Activated CD8-positive, alpha-beta memory T cell treated with anti-CD3 and anti-CD28 coated beads, Interleukin-2, amount 50 U/mL, for 4 hours (primary cell): ENCODE data around the gene IDH3G.
A peak's percentile ranks its signal among the peaks of the same experiment; 100 is the strongest.

Experiments
- DNase-seq: peaks from one replicate; pipeline ENCODE4 v3.0.0-alpha.2; 2020

The IDH3G gene

GRCh38 chrX:153784325-153784967 is 9.7 kb downstream of the IDH3G start:
- DNase-seq, result no peak

GRCh38 chrX:153783378-153784013 is 10.7 kb downstream of the IDH3G start:
- no peak for DNase-seq

- no peak for DNase-seq
These were observed 11.3 kb downstream of the IDH3G start for GRCh38 chrX:153782871-153783270.

GRCh38 chrX:153782313-153782712 is 11.9 kb downstream of the IDH3G start:
- no peak for DNase-seq

- DNase-seq, result no peak
These were observed 12.6 kb downstream of the IDH3G start for GRCh38 chrX:153781428-153782047.

GRCh38 chrX:153780678-153781427 is 13.3 kb downstream of the IDH3G start, which contains the start of gene SRPK3:
SRPK3 (plus strand) TSS chrX:153781041; CDS start chrX:153781087, 46 bp downstream.
- no peak for DNase-seq

GRCh38 chrX:153779891-153780677 is 14.1 kb downstream of the IDH3G start:
- no peak for DNase-seq

- no peak for DNase-seq
These were observed 15.5 kb downstream of the IDH3G start for GRCh38 chrX:153778684-153779101.

- DNase-seq, result no peak
These were observed 16.0 kb downstream of the IDH3G start for GRCh38 chrX:153778181-153778580.

GRCh38 chrX:153777261-153778090 is 16.7 kb downstream of the IDH3G start:
- no peak for DNase-seq

- no peak for DNase-seq
These were observed 17.5 kb downstream of the IDH3G start for GRCh38 chrX:153776611-153777045.

GRCh38 chrX:153776120-153776599 is 18.0 kb downstream of the IDH3G start:
- no peak for DNase-seq

GRCh38 chrX:153775293-153776119 is 18.7 kb downstream of the IDH3G start:
- peak; percentile 12 for DNase-seq

- peak; percentile 13 for DNase-seq
These were observed 19.4 kb downstream of the IDH3G start for GRCh38 chrX:153774576-153775292.

GRCh38 chrX:153773741-153774575 is 20.2 kb downstream of the IDH3G start:
- peak; percentile 11 for DNase-seq

GRCh38 chrX:153773218-153773611 is 21.0 kb downstream of the IDH3G start:
- peak; percentile 14 for DNase-seq

- DNase-seq, result peak; percentile 11
These were observed 21.6 kb downstream of the IDH3G start for GRCh38 chrX:153772316-153773217.
